C4-2B (cell line): ENCODE results near the gene TPRG1L.
"Not testable (repeated sequence)": the region's sequence is repeated elsewhere in the genome, so short reads cannot be mapped to it uniquely, and the experiment has no call there.

ENCODE experiments used
- H3K27ac ChIP-seq: fragments of 450-650 bp; 2 replicates; pipeline ENCODE4 v1.5.1; 2017
- CTCF ChIP-seq: fragments of 450-650 bp; conservative IDR thresholded peaks from 2 replicates; pipeline ENCODE4 v1.5.1; 2017; ENCODE audit warnings: mild to moderate bottlenecking
- ZFX ChIP-seq: fragments of 450-650 bp; IDR thresholded peaks from 2 replicates; pipeline ENCODE4 v1.6.1; 2017

The TPRG1L gene

GRCh38 chr1:3624200-3625136, at the start of gene TPRG1L:
TPRG1L (plus strand) TSS chr1:3625015; CDS start chr1:3625073, 58 bp downstream.
- H3K27ac ChIP-seq, result peak within 1 kb of the TSS; percentile 51
- TF ChIP-seq ZFX, result peak; percentile 41; the same call in 1 of the 2 replicates
- TF ChIP-seq CTCF, result no peak

GRCh38 chr1:3575515-3575914, 49.3 kb upstream of the TPRG1L start:
- not testable (repeated sequence) for H3K27ac ChIP-seq

- TF ChIP-seq CTCF (no peak), ZFX (no peak)
- no peak overlapping the region for H3K27ac ChIP-seq
Measured at GRCh38 chr1:3575993-3576392, 48.8 kb upstream of the TPRG1L start.

GRCh38 chr1:3577300-3577699, 47.5 kb upstream of the TPRG1L start:
- TF ChIP-seq ZFX (no peak), CTCF (no peak)
- peak overlapping the region; percentile 41 for H3K27ac ChIP-seq

- peak overlapping the region; percentile 41 for H3K27ac ChIP-seq
- TF ChIP-seq CTCF (no peak), ZFX (no peak)
Measured at GRCh38 chr1:3577711-3578432, 46.9 kb upstream of the TPRG1L start.

GRCh38 chr1:3578433-3578805, 46.4 kb upstream of the TPRG1L start:
- H3K27ac ChIP-seq, result peak overlapping the region; percentile 41
- TF ChIP-seq ZFX (no peak), CTCF (no peak)

- TF ChIP-seq CTCF (no peak), ZFX (no peak)
- no peak overlapping the region; the same call in 1 of the 2 replicates for H3K27ac ChIP-seq
Measured at GRCh38 chr1:3578906-3579305, 45.9 kb upstream of the TPRG1L start.
